ENCODE measurements around the gene MLLT11. TPM values are rescaled to one million over a fixed set of nuclear protein-coding genes. Genes with fewer than 3 reads are reported as not detected.

Gene MLLT11
- total RNA-seq, 1 donor from 2014 or later = 0.67 TPM

- intact Hi-C loops (cut with micrococcal nuclease) = loop anchor here (1.0 to 5.0 kb wide), 5 partner anchors 11 to 132 kb away; partner anchors contain the start of genes GABPB2, PRUNE1 and SETDB1
- no peak for TF ChIP-seq CTCF (IDR thresholded peaks at IDR 0.05)
- Mint-ChIP-seq H3K4me1 (peaks cover 53% of the 10 kb centered on the region), H3K36me3 (ENCODE audit: low read depth) (peaks cover 48% of the 10 kb centered on the region), H3K27me3 (no peaks in the 10 kb centered on the region), H3K27ac (peak within 1 kb of the TSS; percentile 93), H3K4me3 (peak within 1 kb of the TSS; percentile 98), H3K9me3 (no peaks in the 10 kb centered on the region)
- ATAC-seq (ENCODE audit: low read depth) = peak; percentile 88
- CTCF ChIA-PET = interaction anchor here (0.9 to 2.4 kb wide), 8 partner anchors 9 to 96 kb away, joined by 3 to 12 read pairs (median 5); partner anchors contain the start of genes C1orf56, GABPB2 and TNFAIP8L2
- peak; percentile 82 for DNase-seq
- POLR2A ChIA-PET = interaction anchor here (0.6 to 7.2 kb wide), 11 partner anchors 8 to 908 kb away, joined by 3 to 98 read pairs (median 4); partner anchors contain the start of genes C1orf56, GABPB2, MINDY1 and VPS72
These were observed 839 bp upstream of the MLLT11 start, which contains the start of gene CDC42SE1 for GRCh38 chr1:151059109-151060006. CDC42SE1 (minus strand) TSS chr1:151059622; CDS start chr1:151055730, 3,892 bp downstream.

GRCh38 chr1:151060657-151061421, 642 bp downstream of the MLLT11 start:
- H3K4me3 Mint-ChIP-seq = peak overlapping the region; percentile 98
- no peaks in the 10 kb centered on the region for H3K9me3 Mint-ChIP-seq
- ChIA-PET POLR2A (interaction anchor here (0.6 to 7.2 kb wide), 5 partner anchors 10 to 975 kb away, joined by 3 to 98 read pairs (median 5); partner anchors contain the start of genes C1orf56 and GABPB2), CTCF (interaction anchor here (1.0 to 2.4 kb wide), 8 partner anchors 7 to 95 kb away, joined by 3 to 12 read pairs (median 5); partner anchors contain the start of genes C1orf56, GABPB2 and TNFAIP8L2)
- peaks cover 33% of the 10 kb centered on the region for H3K36me3 Mint-ChIP-seq (ENCODE audit: low read depth)
- DNase-seq = no peak
- intact Hi-C loops (cut with micrococcal nuclease) = no loop called here
- no peak for TF ChIP-seq CTCF (IDR thresholded peaks at IDR 0.05)
- ATAC-seq (ENCODE audit: low read depth) = no peak
- peaks cover 39% of the 10 kb centered on the region for H3K4me1 Mint-ChIP-seq
- H3K27me3 Mint-ChIP-seq = no peaks in the 10 kb centered on the region
- H3K27ac Mint-ChIP-seq = peak overlapping the region; percentile 93

GRCh38 chr1:151061704-151062103, 1.5 kb downstream of the MLLT11 start:
- no peaks in the 10 kb centered on the region for H3K9me3 Mint-ChIP-seq
- no peak for TF ChIP-seq CTCF (IDR thresholded peaks at IDR 0.05)
- DNase-seq (no peak), ATAC-seq (ENCODE audit: low read depth) (no peak)
- ChIA-PET CTCF (interaction anchor here (1.0 to 2.4 kb wide), 5 partner anchors 8 to 52 kb away, joined by 3 to 11 read pairs (median 5); partner anchors contain the start of gene C1orf56), POLR2A (interaction anchor here (1.2 to 7.2 kb wide), 3 partner anchors 9 to 15 kb away, joined by 4 to 98 read pairs (median 63); partner anchors contain the start of genes C1orf56 and GABPB2)
- no peak overlapping the region for H3K27ac Mint-ChIP-seq
- H3K36me3 Mint-ChIP-seq (ENCODE audit: low read depth) = peaks cover 26% of the 10 kb centered on the region
- H3K4me1 Mint-ChIP-seq = peaks cover 30% of the 10 kb centered on the region
- H3K27me3 Mint-ChIP-seq = no peaks in the 10 kb centered on the region
- no peak overlapping the region for H3K4me3 Mint-ChIP-seq
- intact Hi-C loops (cut with micrococcal nuclease) = no loop called here

DNA sequence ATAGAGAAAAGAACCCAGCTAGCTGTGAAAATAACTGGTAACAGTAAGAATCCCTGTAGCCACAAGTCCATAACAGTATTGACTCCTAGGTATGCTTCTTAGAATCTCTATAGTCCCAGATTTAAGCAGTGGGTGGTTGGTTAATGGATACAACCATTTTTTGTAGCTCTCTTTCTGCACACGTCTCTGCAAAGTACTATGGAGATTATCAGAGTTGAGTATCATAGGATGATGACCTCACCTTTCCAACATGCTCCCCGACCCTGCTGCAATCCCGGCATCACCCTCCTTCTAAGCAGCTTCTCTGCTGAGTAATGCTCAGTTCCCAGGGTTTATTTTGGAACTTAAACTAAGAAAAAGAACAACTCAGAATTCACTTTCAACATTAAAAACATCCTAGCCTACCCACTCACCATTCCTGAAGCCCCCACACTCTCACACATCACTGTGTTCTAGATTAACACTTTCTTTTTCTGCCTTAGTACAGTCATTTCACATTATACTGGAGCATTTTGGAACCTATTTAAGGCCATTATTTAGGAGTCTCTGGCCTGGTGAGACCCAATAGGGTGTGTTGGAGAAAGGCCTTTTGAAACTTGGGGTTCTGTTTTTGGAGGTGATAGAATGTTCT, 2.7 kb downstream of the MLLT11 start:
- intact Hi-C loops (cut with micrococcal nuclease) = no loop called here
- no peaks in the 10 kb centered on the region for H3K27me3 Mint-ChIP-seq
- CTCF ChIA-PET = interaction anchor here (0.9 kb wide), 1 partner anchor 8 kb away, joined by 3 read pairs; the partner anchor contains the start of gene GABPB2
- H3K4me3 Mint-ChIP-seq = no peak overlapping the region
- POLR2A ChIA-PET = interaction anchor here (7.2 kb wide), 1 partner anchor 8 kb away, joined by 98 read pairs; the partner anchor contains the start of gene GABPB2
- H3K36me3 Mint-ChIP-seq (ENCODE audit: low read depth) = peaks cover 16% of the 10 kb centered on the region
- no peak for DNase-seq
- H3K27ac Mint-ChIP-seq = no peak overlapping the region
- no peaks in the 10 kb centered on the region for H3K9me3 Mint-ChIP-seq
- H3K4me1 Mint-ChIP-seq = peaks cover 18% of the 10 kb centered on the region
- no peak for ATAC-seq (ENCODE audit: low read depth)
- no peak for TF ChIP-seq CTCF (IDR thresholded peaks at IDR 0.05)
